ENCODE data around the gene MESP2. TPM values are rescaled to one million over a fixed set of nuclear protein-coding genes. Genes with fewer than 3 reads are reported as not detected.

MESP2 gene
- total and polyA plus RNA-seq, 9 donors = 0.19 TPM; not detected in 8

- intact Hi-C loops (cut with DNase I) = no loop called here
- DNase-seq = no peak
- WGBS, 3 donors = 35 to 49% (median 48%) methylated on average over 12 of the region's 12 CpGs
- Histone ChIP-seq H3K27me3 (no peaks in the 10 kb centered on the region), H3K4me3 (no peak overlapping the region), H3K4me1 (ENCODE audit: insufficient read depth) (no peaks in the 10 kb centered on the region), H3K27ac (no peak overlapping the region), H3K36me3 (no peaks in the 10 kb centered on the region), H3K9me3 (peaks cover 0 to 3% of the 10 kb centered on the region in 2 donors)
- TF ChIP-seq CTCF (IDR thresholded peaks at IDR 0.05) = no peak
- TF ChIP-seq EP300 (IDR thresholded peaks at IDR 0.05) = no peak
- TF ChIP-seq POLR2A (IDR thresholded peaks at IDR 0.05) = no peak
These were observed 44.8 kb downstream of the MESP2 start for GRCh38 chr15:89820666-89821611.

GRCh38 chr15:89822026-89822425, 45.9 kb downstream of the MESP2 start:
- Histone ChIP-seq H3K27ac (no peak overlapping the region), H3K9me3 (no peaks in the 10 kb centered on the region), H3K4me1 (ENCODE audit: insufficient read depth) (no peaks in the 10 kb centered on the region), H3K4me3 (no peak overlapping the region), H3K36me3 (no peaks in the 10 kb centered on the region), H3K27me3 (no peaks in the 10 kb centered on the region)
- no peak for DNase-seq
- intact Hi-C loops (cut with DNase I) = no loop called here
- TF ChIP-seq EP300 (IDR thresholded peaks at IDR 0.05) (no peak), CTCF (IDR thresholded peaks at IDR 0.05) (no peak), POLR2A (IDR thresholded peaks at IDR 0.05) (no peak)
- 63 to 73% (median 71%) methylated on average over 11 of the region's 11 CpGs for WGBS, 3 donors

GRCh38 chr15:89822611-89822950, 46.4 kb downstream of the MESP2 start:
- WGBS, 3 donors = 62 to 70% (median 69%) methylated on average over 5 of the region's 5 CpGs

More at GRCh38 chr15:89822611-89822950, 46.4 kb downstream of the MESP2 start:
- TF ChIP-seq POLR2A (IDR thresholded peaks at IDR 0.05) (no peak), EP300 (IDR thresholded peaks at IDR 0.05) (no peak), CTCF (IDR thresholded peaks at IDR 0.05) (no peak)
- Histone ChIP-seq H3K27me3 (no peaks in the 10 kb centered on the region), H3K27ac (no peak overlapping the region), H3K36me3 (no peaks in the 10 kb centered on the region), H3K9me3 (no peaks in the 10 kb centered on the region), H3K4me3 (no peak overlapping the region), H3K4me1 (ENCODE audit: insufficient read depth) (no peaks in the 10 kb centered on the region)
- DNase-seq = no peak
- intact Hi-C loops (cut with DNase I) = no loop called here

Measured in ovary (tissue), 9 donors.